Suprapubic skin (tissue), 4 donors: Measurements from ENCODE around the gene VTI1A. TPM values are rescaled to one million over a fixed set of nuclear protein-coding genes. Genes with fewer than 3 reads are reported as not detected.

Experiments
- DNase-seq, 2 donors: peaks; one replicate each; pipeline ENCODE4 v3.0.0-alpha.2; 2019; ENCODE audit warnings: low spot score in 2 of 2
- H3K27ac ChIP-seq: fragments of 200-600 bp; sonication (generic); one replicate; pipeline ENCODE4 v1.5.1; 2019
- H3K27me3 ChIP-seq: fragments of 200-600 bp; sonication (generic); one replicate; pipeline ENCODE4 v1.5.1; 2019
- H3K36me3 ChIP-seq: fragments of 200-600 bp; sonication (generic); one replicate; pipeline ENCODE4 v1.5.1; 2019
- H3K4me1 ChIP-seq: fragments of 200-600 bp; sonication (generic); one replicate; pipeline ENCODE4 v1.5.1; 2019
- H3K4me3 ChIP-seq: fragments of 200-600 bp; sonication (generic); one replicate; pipeline ENCODE4 v1.5.1; 2019; ENCODE audit warnings: mild to moderate bottlenecking
- H3K9me3 ChIP-seq: fragments of 200-600 bp; sonication (generic); one replicate; pipeline ENCODE4 v1.5.1; 2019
- EP300 ChIP-seq: sonication (generic); formaldehyde crosslinking; IDR thresholded peaks from one replicate; pipeline ENCODE4 v1.6.1; 2017; ENCODE audit warnings: antibody characterized with exemption
- POLR2A ChIP-seq, 2 donors: fragments of 450-650 bp; IDR thresholded peaks; one replicate each; pipeline ENCODE4 v1.6.1; 2017; ENCODE audit warnings: antibody characterized with exemption in 2 of 2, mild to moderate bottlenecking in 2 of 2, moderate library complexity in 2 of 2
- POLR2AphosphoS5 ChIP-seq, 3 donors: sonication (generic); formaldehyde crosslinking; IDR thresholded peaks; one replicate each; pipeline ENCODE4 v1.6.1; 2017; ENCODE audit warnings: antibody characterized with exemption in 3 of 3
- WGBS: methylation state at CpG from one replicate; pipeline ENCODE4 v1.1.5; 2018; 5-methylcytosine and 5-hydroxymethylcytosine counted together
- total RNA-seq, 4 donors: library from RNA; depleted of rRNA; stranded (reverse); fragments of >200 nt; gene quantifications; one replicate each; pipeline ENCODE4 v1.1.0, GENCODE V29; 2016
- TF ChIP-seq, protein P1 (sequence below), 2 donors: fragments of 200-600 bp in 1 of 2; fragments of 450-650 bp in 1 of 2; sonication (generic) in 1 of 2; IDR thresholded peaks; one replicate each; pipeline ENCODE4 v1.5.1; 2016 to 2019; ENCODE audit warnings: antibody characterized with exemption in 2 of 2, mild to moderate bottlenecking in 1 of 2, moderate library complexity in 1 of 2

VTI1A gene
- total RNA-seq, 4 donors from 2014 or later: 43.0 to 81.0 (median 49.2) TPM

DNA sequence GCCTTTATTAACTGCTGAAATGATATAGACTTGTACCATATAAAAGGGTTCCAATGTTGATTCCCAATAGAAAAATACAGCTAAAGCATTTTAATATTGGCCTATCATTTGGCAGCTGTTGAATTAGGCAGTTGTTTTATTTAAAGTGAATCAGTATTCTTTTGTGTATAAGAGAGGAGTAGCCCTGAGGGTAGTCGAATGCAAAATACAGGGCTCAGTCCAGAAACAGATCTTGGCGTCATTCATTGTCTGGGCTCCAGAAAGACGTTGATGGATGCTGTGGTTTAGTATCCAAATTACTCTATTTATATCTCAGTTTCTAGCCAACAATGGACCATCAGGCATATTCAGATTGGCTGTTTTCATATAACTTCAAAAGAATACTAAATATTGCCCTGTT lies 193.6 kb downstream of the VTI1A start:
- no peaks in the 10 kb centered on the region for H3K27me3 ChIP-seq
- H3K4me1 ChIP-seq: no peaks in the 10 kb centered on the region
- no peak for DNase-seq
- no peak overlapping the region for H3K4me3 ChIP-seq
- WGBS: 55% methylated on average over 3 of the region's 3 CpGs
- no peaks in the 10 kb centered on the region for H3K36me3 ChIP-seq
- H3K9me3 ChIP-seq: no peaks in the 10 kb centered on the region
- TF ChIP-seq, protein P1, sequence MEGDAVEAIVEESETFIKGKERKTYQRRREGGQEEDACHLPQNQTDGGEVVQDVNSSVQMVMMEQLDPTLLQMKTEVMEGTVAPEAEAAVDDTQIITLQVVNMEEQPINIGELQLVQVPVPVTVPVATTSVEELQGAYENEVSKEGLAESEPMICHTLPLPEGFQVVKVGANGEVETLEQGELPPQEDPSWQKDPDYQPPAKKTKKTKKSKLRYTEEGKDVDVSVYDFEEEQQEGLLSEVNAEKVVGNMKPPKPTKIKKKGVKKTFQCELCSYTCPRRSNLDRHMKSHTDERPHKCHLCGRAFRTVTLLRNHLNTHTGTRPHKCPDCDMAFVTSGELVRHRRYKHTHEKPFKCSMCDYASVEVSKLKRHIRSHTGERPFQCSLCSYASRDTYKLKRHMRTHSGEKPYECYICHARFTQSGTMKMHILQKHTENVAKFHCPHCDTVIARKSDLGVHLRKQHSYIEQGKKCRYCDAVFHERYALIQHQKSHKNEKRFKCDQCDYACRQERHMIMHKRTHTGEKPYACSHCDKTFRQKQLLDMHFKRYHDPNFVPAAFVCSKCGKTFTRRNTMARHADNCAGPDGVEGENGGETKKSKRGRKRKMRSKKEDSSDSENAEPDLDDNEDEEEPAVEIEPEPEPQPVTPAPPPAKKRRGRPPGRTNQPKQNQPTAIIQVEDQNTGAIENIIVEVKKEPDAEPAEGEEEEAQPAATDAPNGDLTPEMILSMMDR (IDR thresholded peaks at IDR 0.05): no peak
- TF ChIP-seq EP300 (no peak), POLR2A (IDR thresholded peaks at IDR 0.05) (no peak), POLR2AphosphoS5 (IDR thresholded peaks at IDR 0.05) (no peak)
- H3K27ac ChIP-seq: no peak overlapping the region

DNA sequence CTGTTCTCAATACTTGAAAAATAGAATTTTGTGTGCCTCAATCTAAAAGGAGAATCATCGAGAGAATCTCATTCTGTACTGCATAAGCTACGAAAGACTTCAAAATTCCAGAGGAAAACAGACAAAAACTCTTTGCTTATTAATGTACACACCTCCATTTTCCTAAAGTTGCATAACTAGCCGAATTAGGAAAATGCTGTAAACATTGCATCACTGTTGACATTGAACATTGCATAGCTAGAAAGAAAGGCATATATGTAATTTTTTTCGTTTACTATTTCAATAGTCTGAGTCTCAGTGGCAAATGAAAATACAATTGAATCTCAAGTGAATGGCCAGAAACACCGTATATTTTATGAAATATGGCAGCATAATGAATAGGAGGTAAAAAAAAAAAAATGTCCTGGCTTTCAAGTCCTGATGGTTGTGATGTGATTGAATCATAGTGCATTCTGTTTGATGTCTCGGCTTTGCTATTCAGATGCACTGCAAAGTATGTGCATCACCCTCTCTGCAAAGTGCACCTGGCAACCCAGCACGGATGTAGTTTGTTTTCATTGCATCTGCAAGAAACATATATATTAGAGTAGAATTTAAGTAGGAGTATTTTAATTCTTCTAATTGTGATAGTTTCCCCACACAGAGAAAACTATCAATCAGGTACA lies 196.7 kb downstream of the VTI1A start:
- no peak overlapping the region for H3K4me3 ChIP-seq
- DNase-seq: no peak
- no peak overlapping the region for H3K27ac ChIP-seq
- no peaks in the 10 kb centered on the region for H3K27me3 ChIP-seq
- no peaks in the 10 kb centered on the region for H3K36me3 ChIP-seq
- no peak for TF ChIP-seq POLR2A (IDR thresholded peaks at IDR 0.05)
- no peak for TF ChIP-seq EP300
- TF ChIP-seq POLR2AphosphoS5 (IDR thresholded peaks at IDR 0.05): no peak
- TF ChIP-seq, protein P1 (IDR thresholded peaks at IDR 0.05): no peak
- H3K9me3 ChIP-seq: no peaks in the 10 kb centered on the region
- H3K4me1 ChIP-seq: no peaks in the 10 kb centered on the region
- 93% methylated on average over 7 of the region's 7 CpGs for WGBS

DNA sequence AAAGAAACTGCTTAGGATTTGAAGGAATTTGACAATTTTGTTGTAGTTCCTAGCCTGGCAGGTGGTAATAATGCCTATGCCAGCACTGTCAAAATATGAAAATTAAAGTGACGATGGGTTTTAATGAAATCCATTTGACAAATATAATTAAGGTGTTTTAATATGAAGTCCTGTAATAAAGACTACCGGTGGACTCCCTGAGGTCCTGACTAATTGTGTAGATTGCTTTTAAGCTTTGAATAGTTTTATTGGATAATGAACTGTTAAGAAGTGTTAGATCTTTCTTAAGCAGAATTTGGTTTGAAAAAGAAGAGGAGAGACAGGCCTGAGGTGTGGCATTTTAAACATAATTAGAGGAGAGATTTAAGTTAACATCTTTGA lies 197.2 kb downstream of the VTI1A start:
- no peaks in the 10 kb centered on the region for H3K36me3 ChIP-seq
- no peak overlapping the region for H3K27ac ChIP-seq
- H3K4me1 ChIP-seq: no peaks in the 10 kb centered on the region
- 89% methylated on average over 2 of the region's 2 CpGs for WGBS
- H3K9me3 ChIP-seq: no peaks in the 10 kb centered on the region
- no peaks in the 10 kb centered on the region for H3K27me3 ChIP-seq
- DNase-seq: no peak
- no peak for TF ChIP-seq EP300
- no peak for TF ChIP-seq POLR2AphosphoS5 (IDR thresholded peaks at IDR 0.05)
- TF ChIP-seq, protein P1 (IDR thresholded peaks at IDR 0.05): no peak
- no peak overlapping the region for H3K4me3 ChIP-seq

DNA sequence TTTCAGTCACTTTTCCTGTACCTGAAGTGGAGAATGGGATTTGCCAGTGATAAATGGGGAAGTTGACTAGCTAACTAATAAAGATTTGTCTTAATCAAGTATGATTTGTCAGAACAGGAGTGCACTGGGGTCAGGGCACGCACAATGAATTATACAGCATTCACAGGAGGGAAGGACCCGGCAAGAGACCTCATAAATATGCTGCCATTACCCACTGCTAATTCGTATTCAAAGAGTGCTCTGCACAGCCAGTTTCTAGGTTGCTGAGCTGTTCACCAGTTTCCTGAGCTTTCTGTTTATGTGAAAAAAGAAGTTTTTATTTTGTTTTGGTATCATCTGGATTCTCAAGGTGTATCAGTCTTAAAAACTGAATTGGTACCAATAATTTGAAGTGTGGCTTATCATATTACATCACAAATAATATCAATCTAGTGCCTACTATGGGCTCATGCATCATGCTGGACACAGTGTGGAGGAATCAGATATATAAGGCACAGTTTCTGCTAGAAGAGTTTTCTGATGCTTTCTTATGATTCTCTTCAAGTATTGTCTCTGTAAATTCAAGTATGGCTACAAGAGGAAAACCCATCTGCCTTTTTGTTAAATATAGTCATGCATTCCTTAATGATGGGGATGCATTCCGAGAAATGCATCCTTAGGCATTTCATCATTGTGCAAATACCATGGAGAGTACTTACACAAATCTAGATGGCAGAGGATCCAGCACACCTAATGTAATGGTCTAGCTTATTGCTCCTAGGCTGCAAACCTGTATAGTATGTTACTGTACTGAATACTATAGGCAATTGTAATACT lies 202.2 kb downstream of the VTI1A start:
- H3K4me1 ChIP-seq: no peaks in the 10 kb centered on the region
- TF ChIP-seq POLR2A (IDR thresholded peaks at IDR 0.05) (no peak), POLR2AphosphoS5 (IDR thresholded peaks at IDR 0.05) (no peak), EP300 (no peak)
- TF ChIP-seq, protein P1 (IDR thresholded peaks at IDR 0.05): no peak
- 91% methylated on average over 4 of the region's 4 CpGs for WGBS
- no peaks in the 10 kb centered on the region for H3K36me3 ChIP-seq
- no peaks in the 10 kb centered on the region for H3K9me3 ChIP-seq
- no peaks in the 10 kb centered on the region for H3K27me3 ChIP-seq
- H3K4me3 ChIP-seq: no peak overlapping the region
- no peak for DNase-seq
- no peak overlapping the region for H3K27ac ChIP-seq

DNA sequence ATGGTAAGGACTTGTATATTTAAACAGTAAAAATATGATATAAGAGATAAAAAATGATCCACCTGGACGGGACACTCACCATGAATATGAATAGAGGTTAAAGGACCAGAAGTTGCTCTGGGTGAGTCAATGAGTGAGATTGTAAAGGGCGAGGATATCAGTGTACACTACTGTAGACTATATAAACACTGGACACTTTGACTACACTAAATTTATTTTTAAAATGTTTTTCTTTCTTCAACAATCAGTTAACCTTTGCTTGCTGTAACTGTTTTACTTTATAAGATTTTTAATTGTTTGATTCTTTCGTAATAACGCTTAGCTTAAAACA lies 202.8 kb downstream of the VTI1A start:
- 98% methylated on average over 4 of the region's 4 CpGs for WGBS

More for the DNA sequence above, 202.8 kb downstream of the VTI1A start:
- Histone ChIP-seq H3K27ac (no peak overlapping the region), H3K27me3 (no peaks in the 10 kb centered on the region), H3K4me1 (no peaks in the 10 kb centered on the region), H3K4me3 (no peak overlapping the region), H3K9me3 (no peaks in the 10 kb centered on the region), H3K36me3 (no peaks in the 10 kb centered on the region)
- no peak for DNase-seq
- TF ChIP-seq POLR2A (IDR thresholded peaks at IDR 0.05) (no peak), EP300 (no peak), POLR2AphosphoS5 (IDR thresholded peaks at IDR 0.05) (no peak)
- TF ChIP-seq, protein P1 (IDR thresholded peaks at IDR 0.05): no peak
